Esophagus squamous epithelium (tissue), 5 donors: ENCODE results near the gene ZNF385D. TPM values are rescaled to one million over a fixed set of nuclear protein-coding genes. Genes with fewer than 3 reads are reported as not detected.
"Not testable (repeated sequence)": the region's sequence is repeated elsewhere in the genome, so short reads cannot be mapped to it uniquely, and the experiment has no call there.

Experiments used
- DNase-seq: peaks from one replicate; lab custom pipeline; 2025; lab: John Stamatoyannopoulos, UW
- H3K27ac ChIP-seq, 4 donors: fragments of 200-600 bp; sonication (generic); one replicate each; pipeline ENCODE4 v1.5.1; 2016 to 2019; ENCODE audit warnings: mild to moderate bottlenecking in 1 of 4
- H3K27me3 ChIP-seq, 4 donors: fragments of 200-600 bp; sonication (generic); 1 replicate in 3 of 4; 2 replicates in 1 of 4; pipeline versions ENCODE4 v1.5.1 to v1.6.0; 2017 to 2021; ENCODE audit warnings: antibody characterized with exemption in 1 of 4
- H3K36me3 ChIP-seq, 3 donors: fragments of 200-600 bp; sonication (generic); one replicate each; pipeline ENCODE4 v1.5.1; 2016 to 2019
- H3K4me1 ChIP-seq, 3 donors: fragments of 200-600 bp; sonication (generic); one replicate each; pipeline ENCODE4 v1.5.1; 2017 to 2019
- H3K4me3 ChIP-seq, 4 donors: fragments of 200-600 bp; sonication (generic); 1 replicate in 3 of 4; 2 replicates in 1 of 4; pipeline ENCODE4 v1.5.1; 2016 to 2019; ENCODE audit warnings: mild to moderate bottlenecking in 2 of 4, moderate library complexity in 1 of 4
- H3K9me3 ChIP-seq, 3 donors: fragments of 200-600 bp; sonication (generic); one replicate each; pipeline ENCODE4 v1.5.1; 2016 to 2019
- POLR2A ChIP-seq, 4 donors: fragments of 450-650 bp; IDR thresholded peaks; one replicate each; pipeline ENCODE4 v1.6.1; 2017; ENCODE audit warnings: antibody characterized with exemption in 4 of 4, mild to moderate bottlenecking in 4 of 4, moderate library complexity in 3 of 4
- WGBS, 2 donors: methylation state at CpG; one replicate each; pipeline ENCODE4 v1.1.5; 2018; 5-methylcytosine and 5-hydroxymethylcytosine counted together
- intact Hi-C: fragments of 100-400 bp; cut with DNase I; formaldehyde crosslinking; loops from one replicate; pipeline ENCODE4 v1.15.0; 2022
- total RNA-seq, 4 donors: library from RNA; depleted of rRNA; stranded (reverse); fragments of >200 nt; gene quantifications; one replicate each; pipeline ENCODE4 v1.1.0, GENCODE V29; 2016
- TF ChIP-seq, protein P1 (sequence below), 6 experiments: fragments of 450-650 bp in 4 of 6; fragments of 200-600 bp in 2 of 6; sonication (generic) in 2 of 6; IDR thresholded peaks; one replicate each; pipeline ENCODE4 v1.5.1; 2016 to 2019; ENCODE audit warnings: antibody characterized with exemption in 6 of 6, mild to moderate bottlenecking in 4 of 6, moderate library complexity in 4 of 6
- donor health status: DM: yes; HTN: yes; CAD: no.

ZNF385D gene
- total RNA-seq, 4 donors from 2014 or later = 0.04 to 3.4 (median 0.50) TPM

DNA sequence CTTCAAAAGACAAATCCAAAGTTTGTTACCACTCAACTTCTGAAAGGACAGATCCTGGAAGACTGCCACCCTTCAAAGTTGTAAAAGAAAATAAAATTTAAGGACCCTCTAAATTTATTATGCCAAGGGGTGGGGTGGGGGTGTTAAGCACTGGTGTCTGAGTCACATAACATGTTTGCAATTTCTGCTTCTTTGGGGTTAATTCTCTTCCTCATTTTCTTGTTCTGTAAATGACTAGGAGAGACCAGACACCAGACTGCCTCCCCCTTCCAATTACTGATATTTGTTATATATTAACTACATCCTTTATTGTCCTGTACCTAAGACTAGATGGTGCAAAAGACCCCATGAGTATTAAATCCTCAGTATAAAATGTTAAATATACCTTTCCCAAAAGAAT lies 242.8 kb downstream of the ZNF385D start:
- Histone ChIP-seq H3K27ac (no peak overlapping the region), H3K4me3 (no peak overlapping the region), H3K9me3 (no peaks in the 10 kb centered on the region), H3K4me1 (no peaks in the 10 kb centered on the region), H3K27me3 (no peaks in the 10 kb centered on the region), H3K36me3 (no peaks in the 10 kb centered on the region)
- intact Hi-C loops = no loop called here
- no peak for TF ChIP-seq POLR2A (IDR thresholded peaks at IDR 0.05)
- TF ChIP-seq, protein P1, sequence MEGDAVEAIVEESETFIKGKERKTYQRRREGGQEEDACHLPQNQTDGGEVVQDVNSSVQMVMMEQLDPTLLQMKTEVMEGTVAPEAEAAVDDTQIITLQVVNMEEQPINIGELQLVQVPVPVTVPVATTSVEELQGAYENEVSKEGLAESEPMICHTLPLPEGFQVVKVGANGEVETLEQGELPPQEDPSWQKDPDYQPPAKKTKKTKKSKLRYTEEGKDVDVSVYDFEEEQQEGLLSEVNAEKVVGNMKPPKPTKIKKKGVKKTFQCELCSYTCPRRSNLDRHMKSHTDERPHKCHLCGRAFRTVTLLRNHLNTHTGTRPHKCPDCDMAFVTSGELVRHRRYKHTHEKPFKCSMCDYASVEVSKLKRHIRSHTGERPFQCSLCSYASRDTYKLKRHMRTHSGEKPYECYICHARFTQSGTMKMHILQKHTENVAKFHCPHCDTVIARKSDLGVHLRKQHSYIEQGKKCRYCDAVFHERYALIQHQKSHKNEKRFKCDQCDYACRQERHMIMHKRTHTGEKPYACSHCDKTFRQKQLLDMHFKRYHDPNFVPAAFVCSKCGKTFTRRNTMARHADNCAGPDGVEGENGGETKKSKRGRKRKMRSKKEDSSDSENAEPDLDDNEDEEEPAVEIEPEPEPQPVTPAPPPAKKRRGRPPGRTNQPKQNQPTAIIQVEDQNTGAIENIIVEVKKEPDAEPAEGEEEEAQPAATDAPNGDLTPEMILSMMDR (IDR thresholded peaks at IDR 0.05) = no peak
- DNase-seq = no peak

DNA sequence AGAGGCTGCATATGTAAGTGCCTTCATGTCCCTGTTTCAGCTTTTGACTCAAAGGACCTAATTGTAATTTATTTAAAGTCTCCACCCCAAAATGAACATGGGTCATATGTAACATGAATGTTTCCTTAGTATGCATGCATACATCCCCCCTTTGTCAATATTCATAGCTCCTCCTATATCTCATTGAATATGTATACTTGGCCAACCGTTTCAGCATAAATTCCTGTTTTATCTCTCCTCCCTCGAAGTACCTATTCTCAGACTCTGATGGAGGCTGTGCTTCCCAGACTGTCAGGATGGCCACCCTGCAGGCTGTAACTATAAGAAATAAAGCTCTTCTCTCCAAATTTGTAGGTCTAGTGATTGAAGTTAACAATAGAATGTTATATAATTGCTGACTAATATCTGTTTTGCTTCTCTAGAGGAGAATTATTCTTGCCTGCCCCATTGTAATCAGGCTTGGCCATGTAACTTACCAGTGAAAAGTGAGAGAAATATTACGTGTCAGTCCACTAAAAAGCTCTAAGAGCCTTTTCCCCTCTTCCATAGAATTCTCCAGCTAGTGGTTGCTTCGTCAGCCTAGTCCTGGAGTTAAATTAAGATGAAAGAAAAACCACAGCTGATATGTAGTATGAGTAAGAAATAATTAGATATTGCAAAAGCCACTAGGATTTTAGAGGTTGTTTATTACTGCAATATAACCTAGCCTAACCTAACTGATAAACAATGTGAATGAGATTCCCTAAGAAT lies 245.1 kb downstream of the ZNF385D start:
- no peaks in the 10 kb centered on the region for H3K4me1 ChIP-seq
- H3K9me3 ChIP-seq = no peaks in the 10 kb centered on the region
- TF ChIP-seq, protein P1 (IDR thresholded peaks at IDR 0.05) = no peak
- 50% methylated on average over 4 of the region's 4 CpGs for WGBS, 2 donors
- no peak overlapping the region for H3K4me3 ChIP-seq
- no peaks in the 10 kb centered on the region for H3K36me3 ChIP-seq
- intact Hi-C loops = no loop called here
- DNase-seq = no peak
- H3K27ac ChIP-seq = no peak overlapping the region
- no peaks in the 10 kb centered on the region for H3K27me3 ChIP-seq

DNA sequence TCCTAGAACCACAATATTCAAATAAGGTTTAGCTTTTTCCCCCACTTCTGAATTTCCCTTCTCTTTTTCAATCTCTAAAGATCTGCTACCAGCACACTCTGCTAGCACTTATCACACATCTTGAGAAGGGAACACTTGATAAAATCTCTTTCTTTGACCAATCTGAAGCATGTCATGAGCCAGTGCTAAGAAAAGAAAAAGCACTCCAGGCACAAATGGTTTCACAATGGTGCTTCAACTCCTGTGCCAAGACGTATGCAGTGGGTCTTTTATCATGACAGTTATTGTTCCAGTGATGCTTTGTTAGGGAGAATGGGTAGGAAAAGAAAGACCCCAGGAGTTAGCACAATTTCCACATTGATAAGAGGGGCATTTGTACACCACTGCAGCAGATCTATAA lies 248.4 kb downstream of the ZNF385D start:
- TF ChIP-seq, protein P1 (IDR thresholded peaks at IDR 0.05) = no peak
- TF ChIP-seq POLR2A (IDR thresholded peaks at IDR 0.05) = no peak
- 50 to 55% methylated on average over 1 of the region's 1 CpG for WGBS, 2 donors

DNA sequence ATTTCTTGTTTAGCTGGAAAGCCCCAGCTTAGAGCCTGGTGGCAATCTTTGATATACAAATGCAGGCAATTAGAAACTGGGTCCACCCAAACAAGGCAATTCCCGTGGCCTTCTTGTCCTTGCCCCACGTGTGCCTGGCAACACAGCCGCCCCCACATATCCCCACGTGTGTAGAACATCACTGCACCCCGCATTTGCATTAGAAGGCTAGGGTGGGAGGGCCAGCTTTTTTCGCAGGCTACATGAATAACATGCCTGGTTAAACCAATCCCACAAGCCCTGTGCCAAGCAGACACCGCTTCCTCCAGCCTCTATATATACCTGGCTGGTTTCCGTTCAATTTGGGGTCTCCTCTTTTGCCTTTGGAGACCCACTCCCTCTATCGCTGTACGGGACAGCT lies 250.2 kb downstream of the ZNF385D start:
- H3K27me3 ChIP-seq = no peaks in the 10 kb centered on the region
- 72 to 80% methylated on average over 10 of the region's 10 CpGs for WGBS, 2 donors
- no peak overlapping the region for H3K27ac ChIP-seq
- H3K9me3 ChIP-seq = no peaks in the 10 kb centered on the region
- intact Hi-C loops = no loop called here
- DNase-seq = no peak
- no peaks in the 10 kb centered on the region for H3K36me3 ChIP-seq
- no peaks in the 10 kb centered on the region for H3K4me1 ChIP-seq
- TF ChIP-seq, protein P1 (IDR thresholded peaks at IDR 0.05) = no peak
- no peak for TF ChIP-seq POLR2A (IDR thresholded peaks at IDR 0.05)
- H3K4me3 ChIP-seq = no peak overlapping the region

More for the DNA sequence above, 248.4 kb downstream of the ZNF385D start:
- Histone ChIP-seq H3K4me1 (no peaks in the 10 kb centered on the region), H3K27me3 (no peaks in the 10 kb centered on the region), H3K4me3 (no peak overlapping the region), H3K36me3 (no peaks in the 10 kb centered on the region), H3K27ac (no peak overlapping the region), H3K9me3 (no peaks in the 10 kb centered on the region)
- no peak for DNase-seq
- intact Hi-C loops = no loop called here

DNA sequence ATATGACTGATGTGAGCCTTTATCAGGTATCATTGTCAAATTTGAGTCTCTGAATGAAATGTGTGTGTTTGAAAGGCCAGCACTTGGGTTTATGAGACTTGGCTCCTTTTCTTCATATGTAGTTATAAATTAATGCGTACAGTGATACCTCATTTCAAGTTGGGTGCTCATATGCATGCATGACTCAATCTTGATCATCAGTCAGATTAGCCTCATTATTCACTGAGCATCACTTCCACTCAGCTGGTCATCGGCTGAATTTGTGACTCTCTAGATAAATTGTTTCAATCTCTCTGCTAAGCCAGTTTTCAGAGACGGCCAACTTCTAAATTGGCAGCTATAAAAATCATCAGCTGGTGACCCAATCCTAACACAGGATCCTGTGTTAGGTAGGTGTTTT lies 260.3 kb downstream of the ZNF385D start:
- H3K4me3 ChIP-seq, intact Hi-C loops, H3K27me3 ChIP-seq, H3K27ac ChIP-seq, H3K4me1 ChIP-seq, DNase-seq, H3K36me3 ChIP-seq, H3K9me3 ChIP-seq: not testable (repeated sequence)
- no CpG with 5 or more reads among the region's 3 CpGs for WGBS, 2 donors
